GM19452 (cell line): Measurements from ENCODE around the gene ZC3H15.
"Not testable (repeated sequence)": the region's sequence is repeated elsewhere in the genome, so short reads cannot be mapped to it uniquely, and the experiment has no call there.

ENCODE experiments used
- ATAC-seq: cut with Tn5 transposase; IDR thresholded peaks from one replicate; pipeline ENCODE4 v1.9.1; 2021; ENCODE audit not compliant: unreplicated experiment

The ZC3H15 gene

GRCh38 chr2:186486651-186487647 is 889 bp downstream of the ZC3H15 start:
- no peak for ATAC-seq

- ATAC-seq = no peak
These were observed 7.6 kb downstream of the ZC3H15 start for GRCh38 chr2:186493564-186494085.

GRCh38 chr2:186496401-186496800 is 10.3 kb downstream of the ZC3H15 start:
- ATAC-seq = no peak

GRCh38 chr2:186497928-186498327 is 11.9 kb downstream of the ZC3H15 start:
- ATAC-seq = no peak

- no peak for ATAC-seq
These were observed 12.8 kb downstream of the ZC3H15 start for GRCh38 chr2:186498834-186499233.

GRCh38 chr2:186503827-186504606 is 18.0 kb downstream of the ZC3H15 start:
- peak; percentile 54 for ATAC-seq

- no peak for ATAC-seq
These were observed 22.2 kb downstream of the ZC3H15 start for GRCh38 chr2:186508263-186508662.

- ATAC-seq = no peak
These were observed 29.3 kb downstream of the ZC3H15 start for GRCh38 chr2:186515376-186515775.

- ATAC-seq = no peak
These were observed 30.3 kb downstream of the ZC3H15 start for GRCh38 chr2:186516396-186516795.

- no peak for ATAC-seq
These were observed 31.0 kb downstream of the ZC3H15 start for GRCh38 chr2:186517090-186517489.

GRCh38 chr2:186518291-186518690 is 32.2 kb downstream of the ZC3H15 start:
- no peak for ATAC-seq

GRCh38 chr2:186518945-186519344 is 32.9 kb downstream of the ZC3H15 start:
- ATAC-seq = no peak

- not testable (repeated sequence) for ATAC-seq
These were observed 35.6 kb downstream of the ZC3H15 start for GRCh38 chr2:186521570-186522153.

GRCh38 chr2:186522450-186522849 is 36.4 kb downstream of the ZC3H15 start:
- ATAC-seq = no peak

GRCh38 chr2:186523791-186524190 is 37.7 kb downstream of the ZC3H15 start:
- ATAC-seq = no peak

- no peak for ATAC-seq
These were observed 40.2 kb downstream of the ZC3H15 start for GRCh38 chr2:186526281-186526680.

GRCh38 chr2:186530314-186530713 is 44.3 kb downstream of the ZC3H15 start:
- ATAC-seq = no peak

- no peak for ATAC-seq
These were observed 45.3 kb downstream of the ZC3H15 start for GRCh38 chr2:186531257-186531775.

- ATAC-seq = no peak
These were observed 46.8 kb downstream of the ZC3H15 start for GRCh38 chr2:186532891-186533290.

- no peak for ATAC-seq
These were observed 47.7 kb downstream of the ZC3H15 start for GRCh38 chr2:186533717-186534116.

GRCh38 chr2:186534406-186534805 is 48.3 kb downstream of the ZC3H15 start:
- no peak for ATAC-seq
